ENCODE data around the gene EIF1.

DNA sequence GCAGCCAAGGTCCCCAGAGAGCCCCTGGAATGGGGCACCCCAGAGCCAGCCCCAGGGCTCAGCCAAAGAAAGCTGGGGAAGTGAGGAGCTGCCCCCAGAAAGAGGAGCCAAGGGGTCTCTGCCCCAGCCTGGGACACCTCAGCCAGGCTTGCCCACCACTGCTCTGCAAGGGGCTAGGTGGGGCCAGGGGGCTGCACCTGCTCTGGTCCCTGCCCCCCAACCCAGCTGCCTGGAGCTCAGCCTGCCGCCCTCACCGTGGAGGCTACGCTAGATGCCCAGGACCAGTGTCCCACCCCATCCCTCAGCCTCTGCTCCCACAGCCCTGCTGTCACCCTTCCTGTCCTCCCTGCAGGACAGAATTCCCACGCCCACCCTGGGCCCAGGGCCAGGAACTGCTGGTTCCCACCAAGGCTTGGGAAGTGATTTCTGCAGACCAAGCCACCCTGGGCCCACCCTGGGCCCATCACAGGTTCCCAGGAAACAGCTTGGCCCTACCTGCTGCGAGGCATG, 36.2 kb upstream of the EIF1 start:
- TF ChIP-seq POLR2A (IDR thresholded peaks at IDR 0.05) = no peak
- TF ChIP-seq, protein P1, sequence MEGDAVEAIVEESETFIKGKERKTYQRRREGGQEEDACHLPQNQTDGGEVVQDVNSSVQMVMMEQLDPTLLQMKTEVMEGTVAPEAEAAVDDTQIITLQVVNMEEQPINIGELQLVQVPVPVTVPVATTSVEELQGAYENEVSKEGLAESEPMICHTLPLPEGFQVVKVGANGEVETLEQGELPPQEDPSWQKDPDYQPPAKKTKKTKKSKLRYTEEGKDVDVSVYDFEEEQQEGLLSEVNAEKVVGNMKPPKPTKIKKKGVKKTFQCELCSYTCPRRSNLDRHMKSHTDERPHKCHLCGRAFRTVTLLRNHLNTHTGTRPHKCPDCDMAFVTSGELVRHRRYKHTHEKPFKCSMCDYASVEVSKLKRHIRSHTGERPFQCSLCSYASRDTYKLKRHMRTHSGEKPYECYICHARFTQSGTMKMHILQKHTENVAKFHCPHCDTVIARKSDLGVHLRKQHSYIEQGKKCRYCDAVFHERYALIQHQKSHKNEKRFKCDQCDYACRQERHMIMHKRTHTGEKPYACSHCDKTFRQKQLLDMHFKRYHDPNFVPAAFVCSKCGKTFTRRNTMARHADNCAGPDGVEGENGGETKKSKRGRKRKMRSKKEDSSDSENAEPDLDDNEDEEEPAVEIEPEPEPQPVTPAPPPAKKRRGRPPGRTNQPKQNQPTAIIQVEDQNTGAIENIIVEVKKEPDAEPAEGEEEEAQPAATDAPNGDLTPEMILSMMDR (IDR thresholded peaks at IDR 0.05) = no peak
